Neural cell (in vitro differentiated cells): ENCODE data around the gene SPRED1. TPM values are rescaled to one million over a fixed set of nuclear protein-coding genes. Genes with fewer than 3 reads are reported as not detected.

Experiments
- H2AFZ ChIP-seq: fragments of 200-600, 300-800 bp; sonication (generic), shearing (Covaris generic); 2 replicates; pipeline ENCODE4 v1.6.0; 2014; ENCODE audit warnings: low read depth, mild to moderate bottlenecking, antibody characterized with exemption, low read length, moderate library complexity
- H3F3A ChIP-seq: fragments of 200-600 bp; shearing (Covaris generic); 2 replicates; pipeline ENCODE4 v1.6.1; 2016; ENCODE audit warnings: mild to moderate bottlenecking, moderate library complexity, mixed read lengths, antibody characterized with exemption, low read length; ENCODE audit not compliant: insufficient read depth, poor library complexity, severe bottlenecking
- H3K27ac ChIP-seq: fragments of 200-600, 300-800 bp; sonication (generic), shearing (Covaris generic); 2 replicates; pipeline ENCODE4 v1.5.1; 2014; ENCODE audit warnings: mild to moderate bottlenecking, low read length, moderate library complexity
- H3K27me3 ChIP-seq: fragments of 300-800, 200-600 bp; sonication (generic), shearing (Covaris generic); 2 replicates; pipeline ENCODE4 v1.6.0; 2014; ENCODE audit warnings: mild to moderate bottlenecking, low read depth, low read length, moderate library complexity; ENCODE audit not compliant: insufficient read depth
- H3K36me3 ChIP-seq: fragments of 300-800, 200-600 bp; sonication (generic), shearing (Covaris generic); 2 replicates; pipeline ENCODE4 v1.5.1; 2014; ENCODE audit warnings: mild to moderate bottlenecking, antibody characterized with exemption, low read length, moderate library complexity; ENCODE audit not compliant: insufficient read depth
- H3K4me2 ChIP-seq: fragments of 300-800, 200-600 bp; sonication (generic), shearing (Covaris generic); 2 replicates; pipeline ENCODE4 v1.6.0; 2014; ENCODE audit warnings: mild to moderate bottlenecking, low read length
- H3K4me3 ChIP-seq: fragments of 300-800, 200-600 bp; sonication (generic), shearing (Covaris generic); 2 replicates; pipeline ENCODE4 v1.5.1; 2014; ENCODE audit warnings: mild to moderate bottlenecking, low read length, moderate library complexity
- H3K79me2 ChIP-seq: fragments of 200-600 bp; shearing (Covaris generic); replicated peaks from 2 replicates; pipeline ENCODE4 v1.6.0; 2014; ENCODE audit warnings: mild to moderate bottlenecking, low read length, moderate library complexity; ENCODE audit not compliant: insufficient read depth
- H3K9ac ChIP-seq: fragments of 300-800, 200-600 bp; sonication (generic), shearing (Covaris generic); 2 replicates; pipeline ENCODE4 v1.6.1; 2016; ENCODE audit warnings: mild to moderate bottlenecking, low read length, mixed read lengths
- H3K9me2 ChIP-seq: fragments of 200-600 bp; shearing (Covaris generic); 2 replicates; pipeline ENCODE4 v1.6.1; 2016; ENCODE audit warnings: mild to moderate bottlenecking, low read length, mixed read lengths; ENCODE audit not compliant: insufficient read depth
- H3K9me3 ChIP-seq: fragments of 200-600, 300-800 bp; sonication (generic), shearing (Covaris generic); 2 replicates; pipeline ENCODE4 v1.6.1; 2016; ENCODE audit warnings: mild to moderate bottlenecking, mixed run types, low read length, moderate library complexity, mixed read lengths
- H4K20me1 ChIP-seq: fragments of 200-600 bp; shearing (Covaris generic); 2 replicates; pipeline ENCODE4 v1.6.1; 2016; ENCODE audit warnings: mild to moderate bottlenecking, mixed run types; ENCODE audit not compliant: insufficient read depth
- CTCF ChIP-seq: fragments of 450-650 bp; IDR thresholded peaks from 2 replicates; pipeline ENCODE4 v1.5.1; 2014; ENCODE audit warnings: antibody characterized with exemption, mild to moderate bottlenecking, moderate library complexity; ENCODE audit not compliant: poor library complexity, severe bottlenecking
- EP300 ChIP-seq: fragments of 450-650 bp; conservative IDR thresholded peaks from 2 replicates; pipeline ENCODE4 v1.6.1; 2014; ENCODE audit warnings: antibody characterized with exemption, mild to moderate bottlenecking, moderate library complexity; ENCODE audit not compliant: poor library complexity, severe bottlenecking
- EZH2 ChIP-seq: fragments of 200-600, 300-800 bp; shearing (Covaris generic), sonication (generic); IDR thresholded peaks from 2 replicates; pipeline ENCODE4 v1.6.1; 2014; ENCODE audit warnings: antibody characterized with exemption, low read length, borderline replicate concordance, mild to moderate bottlenecking; ENCODE audit not compliant: insufficient read depth, poor library complexity, severe bottlenecking
- MXI1 ChIP-seq: fragments of 450-650 bp; conservative IDR thresholded peaks from 2 replicates; pipeline ENCODE4 v1.6.1; 2014; ENCODE audit warnings: antibody characterized with exemption, mild to moderate bottlenecking; ENCODE audit not compliant: poor library complexity, severe bottlenecking
- POLR2AphosphoS5 ChIP-seq: IDR thresholded peaks from 2 replicates; pipeline ENCODE4 v1.6.1; 2012
- RAD21 ChIP-seq: fragments of 450-650 bp; conservative IDR thresholded peaks from 2 replicates; pipeline ENCODE4 v1.6.1; 2014; ENCODE audit warnings: antibody characterized with exemption, mild to moderate bottlenecking, moderate library complexity
- REST ChIP-seq: IDR thresholded peaks from 2 replicates; pipeline ENCODE4 v1.6.1; 2012; ENCODE audit warnings: borderline replicate concordance
- SMC3 ChIP-seq: fragments of 450-650 bp; conservative IDR thresholded peaks from 2 replicates; pipeline ENCODE4 v1.6.1; 2014; ENCODE audit warnings: antibody characterized with exemption, mild to moderate bottlenecking, moderate library complexity; ENCODE audit not compliant: poor library complexity
- TAF1 ChIP-seq: IDR thresholded peaks from 2 replicates; pipeline ENCODE4 v1.6.1; 2012; ENCODE audit warnings: low read depth
- polyA plus RNA-seq: library from polyadenylated mRNA; depleted of rRNA; stranded (reverse); fragments of >200 nt; gene quantifications from 2 replicates; pipeline ENCODE4 v1.2.3, GENCODE V29; 2014

SPRED1 gene
- polyA plus RNA-seq, 1 donor from 2014 or later: 12.0 TPM

- TF ChIP-seq SMC3 (no peak), MXI1 (no peak), REST (no peak), TAF1 (no peak), EZH2 (no peak), RAD21 (no peak), EP300 (no peak), CTCF (no peak), POLR2AphosphoS5 (no peak)
- no peaks in the 10 kb centered on the region for H3K36me3 ChIP-seq
- H2AFZ ChIP-seq: no peak overlapping the region
- peaks cover 20% of the 10 kb centered on the region for H3K79me2 ChIP-seq
- H4K20me1 ChIP-seq: no peaks in the 10 kb centered on the region
- no peaks in the 10 kb centered on the region for H3K9me3 ChIP-seq
- H3F3A ChIP-seq: no peaks in the 10 kb centered on the region
- H3K9me2 ChIP-seq: no peaks in the 10 kb centered on the region
- no peak overlapping the region for H3K4me2 ChIP-seq
- no peak overlapping the region for H3K4me3 ChIP-seq
- no peaks in the 10 kb centered on the region for H3K27me3 ChIP-seq
- H3K9ac ChIP-seq: no peak overlapping the region
- H3K27ac ChIP-seq: no peak overlapping the region
Measured at GRCh38 chr15:38297623-38298388, 45.2 kb downstream of the SPRED1 start.

GRCh38 chr15:38299216-38299615, 46.6 kb downstream of the SPRED1 start:
- no peak for TF ChIP-seq SMC3
- no peak for TF ChIP-seq CTCF
- TF ChIP-seq MXI1: no peak
- TF ChIP-seq REST: no peak
- no peak for TF ChIP-seq EZH2
- TF ChIP-seq POLR2AphosphoS5: no peak
- TF ChIP-seq TAF1: no peak
- TF ChIP-seq EP300: no peak
- no peak for TF ChIP-seq RAD21
- Histone ChIP-seq H3K27me3 (no peaks in the 10 kb centered on the region), H3K4me2 (no peak overlapping the region), H3K27ac (no peak overlapping the region), H4K20me1 (no peaks in the 10 kb centered on the region), H3K4me3 (no peak overlapping the region), H3K79me2 (peaks cover 9% of the 10 kb centered on the region), H2AFZ (no peak overlapping the region), H3K9ac (no peak overlapping the region), H3K9me2 (no peaks in the 10 kb centered on the region), H3F3A (no peaks in the 10 kb centered on the region), H3K9me3 (no peaks in the 10 kb centered on the region), H3K36me3 (no peaks in the 10 kb centered on the region)
